GM19328 (cell line): ENCODE data around the gene RBM18.

Source experiments
- ATAC-seq: cut with Tn5 transposase; IDR thresholded peaks from one replicate; pipeline ENCODE4 v1.9.1; 2021; ENCODE audit warnings: mild to moderate bottlenecking, moderate library complexity; ENCODE audit not compliant: unreplicated experiment

Gene RBM18, protein sequence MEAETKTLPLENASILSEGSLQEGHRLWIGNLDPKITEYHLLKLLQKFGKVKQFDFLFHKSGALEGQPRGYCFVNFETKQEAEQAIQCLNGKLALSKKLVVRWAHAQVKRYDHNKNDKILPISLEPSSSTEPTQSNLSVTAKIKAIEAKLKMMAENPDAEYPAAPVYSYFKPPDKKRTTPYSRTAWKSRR

DNA sequence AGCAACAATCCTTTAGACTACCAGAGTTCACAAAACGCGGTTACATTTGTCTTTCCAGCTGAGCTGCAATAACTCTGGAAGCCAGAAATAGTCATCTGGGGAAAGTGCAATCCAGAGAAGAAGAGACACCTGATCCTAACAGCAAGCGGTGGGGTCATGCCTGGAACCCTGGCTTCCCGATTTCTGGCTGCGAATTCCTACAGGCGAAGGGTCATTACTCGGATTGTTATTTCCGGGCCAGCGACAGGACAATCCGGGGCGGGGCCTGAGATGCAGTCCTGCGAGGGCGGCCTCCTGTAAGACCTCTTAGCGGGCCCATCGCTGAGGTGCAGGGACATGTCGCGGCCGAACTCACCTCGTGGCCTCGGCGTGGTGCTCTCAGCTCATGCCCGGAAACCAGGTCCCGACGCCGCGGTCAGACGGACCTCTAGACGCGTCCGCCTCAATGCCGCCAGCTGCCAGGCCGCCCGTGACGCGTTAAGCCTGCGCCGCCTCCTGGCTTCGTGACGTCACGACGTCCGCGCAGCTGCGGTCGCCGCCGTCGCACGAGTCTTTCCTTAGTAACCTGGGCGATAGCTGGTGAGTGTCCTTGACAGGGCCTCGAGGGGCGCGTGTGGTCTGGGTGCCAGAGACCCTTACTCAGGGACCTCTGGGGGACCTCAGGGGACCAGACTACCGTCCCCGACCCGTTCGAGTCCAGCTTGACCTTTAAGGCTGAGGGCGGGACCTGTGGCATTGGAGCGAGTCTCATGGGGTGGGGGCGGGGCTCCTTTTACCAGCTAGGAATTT is at the start of gene RBM18, which contains the start of gene MRRF:
RBM18 (minus strand) TSS at position 481 of the 789 bp plus-strand sequence. CDS start 3,348 bp downstream, outside the sequence.
MRRF (plus strand) TSS at position 523 of the 789 bp plus-strand sequence. CDS start 6,010 bp downstream, outside the sequence.
- ATAC-seq = peak; percentile 88

DNA sequence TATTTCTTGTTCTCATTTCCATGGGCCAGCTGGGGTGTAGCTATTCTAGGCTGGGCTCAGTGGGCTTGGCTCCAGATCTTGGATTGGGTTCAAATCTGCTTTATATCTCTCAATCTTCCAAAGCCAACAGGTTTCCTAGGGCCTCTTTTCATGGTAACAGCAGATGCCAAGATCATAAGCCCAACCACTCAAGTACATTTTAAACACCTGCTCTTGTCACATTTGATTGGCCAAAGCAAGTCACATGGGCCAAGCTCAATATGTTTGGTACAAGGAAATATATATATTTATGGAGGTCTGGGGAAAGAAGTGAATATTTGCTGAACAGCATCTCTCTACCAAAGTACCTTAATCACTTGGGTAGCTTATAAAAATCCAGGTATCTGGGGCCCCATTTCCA is 49.5 kb upstream of the RBM18 start:
- no peak for ATAC-seq

DNA sequence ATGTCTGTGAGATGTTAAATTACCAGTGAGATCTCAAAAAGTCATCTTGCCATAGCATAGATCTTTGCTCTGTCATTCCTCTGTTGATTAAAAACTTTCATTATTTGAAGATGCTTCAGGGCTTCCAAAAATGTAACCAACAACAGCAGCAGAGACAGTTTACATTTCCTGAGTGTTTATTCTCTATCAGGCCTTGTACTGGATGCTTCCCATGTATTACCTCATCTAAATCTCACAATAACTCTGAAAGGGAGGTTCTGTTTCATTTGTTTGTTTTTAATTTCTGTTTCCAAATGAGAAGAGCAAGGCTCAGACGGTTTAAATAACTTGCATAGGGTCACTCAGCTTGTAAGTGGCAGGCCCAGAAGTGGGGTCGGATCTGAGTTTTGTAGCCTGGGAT is 45.2 kb upstream of the RBM18 start:
- ATAC-seq = no peak

DNA sequence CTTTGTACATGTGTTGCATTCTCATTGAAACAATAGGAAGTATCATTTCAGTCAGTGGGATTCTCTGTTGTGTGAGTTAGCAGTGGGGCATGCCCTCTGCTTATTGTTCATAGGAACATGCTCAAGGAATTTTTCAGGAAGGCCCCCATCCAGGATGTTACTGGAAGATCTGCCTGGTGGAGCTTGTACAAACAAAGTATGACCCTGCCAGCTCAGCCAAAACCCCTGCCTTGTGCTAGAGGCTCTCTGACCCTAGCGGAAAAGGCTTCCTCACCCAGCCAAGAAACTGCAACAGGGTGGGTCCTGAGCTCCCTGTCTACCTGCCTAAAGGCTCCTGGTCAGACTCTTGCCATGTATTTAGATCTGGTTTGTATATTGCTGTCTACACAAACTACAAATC is 43.3 kb upstream of the RBM18 start:
- ATAC-seq = no peak

DNA sequence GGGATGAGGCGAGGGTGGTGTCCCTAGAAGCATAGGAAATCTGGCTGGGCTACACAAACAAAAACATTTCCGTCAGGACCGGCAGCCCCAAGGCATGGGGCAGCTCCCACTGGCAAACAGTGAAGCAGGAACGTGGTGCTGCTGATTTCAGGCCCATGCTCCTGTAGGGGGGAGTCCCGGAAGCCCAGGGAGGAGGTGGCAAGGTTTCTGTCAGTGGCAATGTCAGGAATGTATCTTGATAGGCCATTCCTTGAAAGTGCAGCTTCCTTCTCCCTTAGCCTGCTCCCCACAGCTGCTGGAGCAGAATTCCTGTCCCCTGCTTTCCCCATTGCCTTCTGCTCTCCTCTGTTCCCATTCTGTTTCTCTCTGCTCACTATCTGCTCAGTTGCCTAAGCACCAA is 42.4 kb upstream of the RBM18 start:
- ATAC-seq = no peak

DNA sequence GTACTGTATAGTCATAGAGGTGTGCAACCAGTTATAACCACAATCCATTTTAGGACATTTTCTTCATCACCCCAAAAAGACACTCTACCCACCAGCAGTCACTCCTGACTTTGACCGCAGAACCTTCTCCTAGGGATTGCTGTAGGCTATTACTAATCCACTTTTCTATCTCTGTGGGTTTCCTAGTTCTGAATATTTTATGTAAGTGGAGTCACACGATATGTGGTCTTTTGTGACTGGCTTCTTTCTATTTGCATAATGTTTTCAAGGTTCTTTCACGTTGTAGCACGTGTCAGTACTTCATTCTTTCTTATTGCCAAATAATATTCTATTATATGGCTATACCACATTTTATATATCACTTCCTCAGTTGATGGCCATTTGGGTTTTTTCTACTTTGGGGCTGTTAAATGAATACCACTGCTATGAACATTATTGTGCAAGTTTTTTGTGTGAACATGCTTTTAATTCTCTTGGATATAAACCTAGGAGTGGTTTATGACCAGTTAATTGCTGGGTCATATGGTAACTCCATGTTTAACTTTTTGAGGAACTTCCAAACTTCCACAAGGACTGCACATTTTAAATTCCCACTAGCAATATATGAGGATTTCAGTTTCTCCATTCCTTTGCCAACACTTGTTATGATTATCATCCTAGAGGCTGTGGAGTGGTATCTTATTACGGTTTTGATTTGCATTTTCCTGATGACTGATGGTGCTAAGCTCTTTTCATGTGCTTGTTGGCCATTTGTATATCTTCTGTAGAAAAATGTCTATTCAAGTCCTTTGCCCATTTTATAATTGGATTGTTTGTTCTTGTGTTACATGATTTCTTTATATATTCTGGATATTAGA is 37.8 kb upstream of the RBM18 start:
- ATAC-seq = no peak

DNA sequence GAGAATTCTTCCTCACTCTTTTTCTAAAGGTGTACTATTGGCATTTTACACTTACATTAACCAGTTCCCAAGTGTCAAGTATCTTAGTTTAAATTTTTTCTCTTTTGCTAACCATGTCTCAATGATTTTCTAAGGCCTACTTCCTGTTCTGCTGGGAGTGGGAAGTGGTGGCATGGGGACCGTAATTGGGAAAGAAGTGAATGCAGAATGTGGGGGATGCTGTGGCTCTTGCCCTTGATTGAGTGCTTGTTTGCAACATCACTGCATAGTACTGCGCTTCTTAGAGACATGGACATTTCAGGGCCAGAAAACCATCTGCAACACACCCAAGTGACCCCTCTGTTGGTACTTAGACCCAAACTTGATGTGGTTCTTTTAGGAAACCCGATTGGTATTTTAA is 32.9 kb upstream of the RBM18 start:
- no peak for ATAC-seq

DNA sequence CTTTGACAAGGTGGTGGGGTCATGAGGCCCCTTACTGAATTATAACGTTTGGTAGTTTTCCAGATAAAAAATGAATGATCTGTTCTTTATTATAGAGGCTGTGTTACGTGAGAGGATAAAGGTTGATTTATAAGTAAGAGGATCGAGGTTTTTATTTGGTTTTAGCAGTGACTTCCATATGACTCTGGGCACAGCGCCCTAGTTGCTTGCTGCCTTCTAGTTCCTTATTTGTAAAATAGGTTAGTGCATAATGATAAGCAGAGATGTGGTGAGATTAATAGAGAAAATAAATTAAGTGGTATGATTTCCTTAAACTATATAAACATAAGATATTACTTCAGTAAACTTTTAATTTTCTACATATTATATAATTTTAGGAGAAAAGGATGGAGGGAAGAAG is 29.9 kb upstream of the RBM18 start:
- ATAC-seq = no peak

DNA sequence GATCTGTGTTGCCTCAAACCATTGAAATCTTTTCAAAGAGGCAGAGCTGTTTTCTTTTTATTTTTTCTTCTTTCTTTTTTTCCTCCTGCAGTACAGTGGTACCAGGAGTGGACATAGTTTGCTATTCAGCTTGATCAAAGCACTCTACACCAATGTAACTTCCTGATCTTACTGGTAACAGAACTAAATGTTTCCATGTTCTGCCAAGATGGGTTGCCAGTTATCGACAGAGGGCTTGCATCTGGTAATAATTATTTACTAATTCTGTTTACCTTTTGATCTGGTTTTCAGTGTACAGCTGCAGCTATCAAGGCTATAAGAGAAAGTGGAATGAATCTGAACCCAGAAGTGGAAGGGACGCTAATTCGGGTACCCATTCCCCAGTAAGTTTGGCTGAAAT is 26.8 kb upstream of the RBM18 start:
- no peak for ATAC-seq

DNA sequence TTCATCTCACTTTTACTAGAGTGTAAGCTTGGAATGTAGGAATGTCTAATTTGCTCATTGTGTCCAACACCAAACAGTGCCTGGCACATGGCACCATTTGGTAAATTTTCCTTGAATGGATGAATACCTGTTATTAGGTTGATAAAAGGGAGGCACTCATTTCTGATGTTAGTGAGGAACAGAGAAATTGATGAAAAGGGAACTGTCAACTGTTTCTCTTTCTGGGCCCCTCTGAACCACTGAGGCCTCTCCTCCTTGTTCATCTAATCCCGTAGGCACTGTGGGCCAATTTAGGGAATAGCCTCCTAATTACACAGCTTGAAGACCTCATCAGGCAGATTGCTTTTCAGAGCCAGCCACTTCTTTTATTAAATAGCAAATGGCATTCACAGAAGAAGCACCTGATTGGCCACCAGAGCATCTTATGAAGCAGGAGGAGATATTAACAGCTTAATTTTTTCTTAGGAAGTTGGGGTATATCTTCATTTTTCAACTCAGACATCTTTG is 22.6 kb upstream of the RBM18 start:
- no peak for ATAC-seq

DNA sequence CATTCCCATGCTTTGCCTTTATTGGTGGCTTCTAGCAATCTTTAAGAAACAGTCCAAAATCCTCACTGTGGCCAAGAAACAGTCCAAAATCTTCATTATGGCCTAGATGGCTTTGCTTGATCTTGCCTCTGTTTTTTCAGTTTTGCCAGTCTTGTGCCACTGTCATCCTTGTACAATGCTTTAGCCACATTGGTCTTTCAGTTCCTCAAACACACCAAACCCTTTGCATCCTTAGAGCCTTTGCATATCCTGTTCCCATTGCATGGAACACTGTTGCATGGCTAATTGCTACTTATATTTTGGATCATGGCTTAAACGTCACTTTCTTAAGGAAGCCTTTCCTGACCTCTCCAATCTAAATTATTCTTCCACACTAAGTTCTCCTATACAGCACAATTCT is 22.1 kb upstream of the RBM18 start:
- ATAC-seq = no peak

DNA sequence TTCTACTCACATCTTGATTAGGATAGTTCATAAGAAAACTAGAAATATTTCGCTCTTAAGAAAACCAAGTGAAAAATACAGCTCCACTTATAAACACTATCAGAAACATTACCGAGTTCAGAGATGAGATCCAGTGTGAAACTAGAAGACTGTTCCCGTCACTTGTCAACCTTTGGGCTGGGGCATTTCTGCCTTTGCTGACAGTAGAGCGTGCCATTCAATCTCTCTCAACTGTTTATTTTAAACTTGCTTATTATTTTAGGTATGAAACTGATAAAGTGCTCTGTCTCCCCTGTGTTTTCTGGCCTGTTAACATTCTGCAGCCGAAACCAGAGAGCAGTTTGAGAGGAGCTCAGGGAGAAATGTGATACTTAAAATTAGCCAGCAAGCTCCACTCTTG is 16.7 kb upstream of the RBM18 start:
- ATAC-seq = no peak

DNA sequence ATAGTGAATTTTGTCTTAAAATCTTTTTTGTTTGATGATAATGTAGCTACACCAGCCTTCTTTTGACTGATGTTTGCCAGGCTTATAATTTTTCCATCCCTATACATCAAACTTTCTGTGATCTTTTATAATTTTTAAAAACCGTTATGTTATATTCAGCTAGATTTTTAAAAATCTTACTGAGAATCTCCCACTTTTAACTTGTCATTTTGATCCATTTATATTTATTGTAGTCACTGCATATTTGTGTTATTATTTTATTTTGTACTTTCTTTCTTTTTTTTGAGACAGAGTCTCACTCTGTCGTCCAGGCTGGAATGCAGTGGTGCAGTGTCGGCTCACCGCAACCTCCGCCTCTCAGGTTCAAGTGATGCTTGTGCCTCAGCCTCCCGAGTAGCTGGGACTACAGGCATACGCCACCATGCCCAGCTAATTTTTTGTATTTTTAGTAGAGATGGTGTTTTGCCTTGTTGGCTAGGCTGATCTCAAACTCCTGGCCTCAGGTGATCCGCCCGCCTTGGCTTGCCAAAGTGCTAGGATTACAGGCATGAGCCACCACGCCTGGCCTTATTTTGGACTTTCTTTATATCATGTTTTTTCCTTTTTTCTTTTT is 12.8 kb upstream of the RBM18 start:
- ATAC-seq = no peak

DNA sequence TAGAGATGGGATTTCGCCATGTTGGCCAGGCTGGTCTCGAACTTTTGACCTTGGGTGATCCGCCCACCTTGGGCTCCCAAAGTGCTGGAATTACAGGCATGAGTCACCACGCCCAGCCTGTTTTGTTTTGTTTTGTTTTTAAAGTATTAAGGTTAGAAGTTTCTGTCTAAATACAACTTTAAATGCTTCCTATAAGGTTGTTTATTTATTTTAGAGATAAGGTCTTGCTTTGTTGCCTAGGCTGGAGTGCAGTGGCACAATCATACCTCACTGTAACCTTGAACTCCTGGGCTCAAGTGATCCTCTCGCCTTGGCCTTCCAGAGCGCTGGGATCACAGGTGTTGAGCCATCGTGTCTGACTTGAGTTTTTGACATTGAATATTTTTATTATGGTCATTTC is 11.5 kb upstream of the RBM18 start:
- ATAC-seq = no peak

DNA sequence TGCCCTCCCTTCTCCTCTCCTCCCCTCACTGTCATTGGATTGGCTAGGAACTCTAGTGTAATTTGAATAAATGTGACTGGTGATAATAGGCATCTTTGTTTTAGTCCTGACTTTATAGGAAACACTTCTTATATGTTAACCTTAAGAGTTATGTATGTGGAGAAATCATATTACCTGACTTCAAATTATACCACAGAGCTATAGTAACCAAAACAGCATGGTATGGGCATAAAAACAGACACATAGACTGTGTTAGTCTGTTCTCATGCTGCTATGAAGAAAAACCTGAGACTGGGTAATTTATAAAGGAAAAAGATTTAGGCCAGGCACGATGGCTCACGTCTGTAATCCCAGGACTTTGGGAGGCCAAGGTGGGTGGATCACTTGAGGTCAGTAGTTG is 9.4 kb upstream of the RBM18 start:
- ATAC-seq = no peak

DNA sequence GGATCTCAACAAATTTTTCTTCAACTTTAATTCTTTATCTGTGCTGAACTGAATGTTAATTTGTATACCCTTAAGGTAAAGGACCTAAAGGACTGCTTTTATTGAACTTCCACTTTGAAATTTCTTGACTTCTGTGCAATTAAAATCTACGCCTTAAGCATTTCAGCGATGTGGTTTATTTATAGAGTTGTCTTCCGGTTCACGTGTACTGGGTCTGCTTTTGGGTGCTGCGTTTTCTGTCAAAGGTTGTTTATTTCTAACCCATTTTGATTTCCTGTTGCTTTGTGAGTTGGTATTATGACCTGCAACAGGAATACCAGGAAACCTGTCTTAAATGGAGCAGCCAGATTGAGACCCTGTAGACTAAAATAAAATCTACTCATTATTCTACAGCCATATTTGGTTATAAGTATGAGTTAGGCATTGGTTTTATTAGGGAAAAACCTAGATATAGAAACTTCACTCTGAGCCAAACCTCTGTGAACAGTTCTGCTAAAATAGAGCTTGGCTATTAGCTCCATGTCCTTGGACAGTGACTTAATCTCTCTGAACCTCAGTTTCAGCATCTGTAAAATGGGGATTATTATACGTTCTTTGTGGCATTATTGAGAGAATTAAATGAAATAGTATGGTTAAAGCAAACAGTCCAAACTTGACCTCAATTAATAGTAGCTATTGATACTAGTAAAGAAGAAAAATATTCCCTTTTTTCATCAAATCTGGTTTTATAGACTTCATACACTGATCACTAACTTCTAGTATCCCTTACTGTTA is 3.6 kb upstream of the RBM18 start:
- no peak for ATAC-seq

DNA sequence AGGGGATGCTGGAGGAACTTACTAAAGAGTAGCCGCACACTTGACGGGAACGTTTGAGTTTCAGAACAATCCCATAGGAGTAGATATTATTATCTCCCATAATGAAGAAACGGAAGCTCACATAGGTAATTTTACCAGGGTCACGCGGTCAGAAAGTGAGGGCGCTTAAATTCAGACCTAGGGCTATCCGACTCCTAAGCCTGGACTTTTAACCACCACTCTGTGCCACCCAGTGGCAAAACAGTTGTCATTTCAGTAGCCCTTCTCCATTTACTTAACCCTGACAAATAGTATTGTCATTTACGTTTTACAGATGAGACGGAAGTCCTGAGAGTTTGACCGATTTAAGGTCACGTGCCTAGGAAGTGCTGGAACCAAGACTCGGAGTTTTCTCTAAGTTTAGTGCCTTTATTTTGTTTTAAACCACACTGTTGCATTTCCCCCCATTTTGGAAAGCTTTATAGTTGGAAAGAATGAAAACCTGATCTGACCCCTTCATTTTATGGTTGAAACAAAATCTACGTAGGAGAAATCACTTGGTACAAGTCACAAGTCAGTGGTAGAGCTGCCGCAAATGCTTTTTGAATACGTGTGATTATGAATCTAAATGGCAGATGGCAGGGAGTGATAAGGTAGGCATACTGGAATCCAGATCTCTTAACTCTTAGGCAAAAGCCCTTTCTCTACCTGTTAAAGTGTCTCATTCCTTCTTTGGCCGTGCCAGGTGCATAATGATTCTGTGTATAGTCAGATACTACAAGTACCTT is 692 bp upstream of the RBM18 start:
- peak; percentile 28 for ATAC-seq

DNA sequence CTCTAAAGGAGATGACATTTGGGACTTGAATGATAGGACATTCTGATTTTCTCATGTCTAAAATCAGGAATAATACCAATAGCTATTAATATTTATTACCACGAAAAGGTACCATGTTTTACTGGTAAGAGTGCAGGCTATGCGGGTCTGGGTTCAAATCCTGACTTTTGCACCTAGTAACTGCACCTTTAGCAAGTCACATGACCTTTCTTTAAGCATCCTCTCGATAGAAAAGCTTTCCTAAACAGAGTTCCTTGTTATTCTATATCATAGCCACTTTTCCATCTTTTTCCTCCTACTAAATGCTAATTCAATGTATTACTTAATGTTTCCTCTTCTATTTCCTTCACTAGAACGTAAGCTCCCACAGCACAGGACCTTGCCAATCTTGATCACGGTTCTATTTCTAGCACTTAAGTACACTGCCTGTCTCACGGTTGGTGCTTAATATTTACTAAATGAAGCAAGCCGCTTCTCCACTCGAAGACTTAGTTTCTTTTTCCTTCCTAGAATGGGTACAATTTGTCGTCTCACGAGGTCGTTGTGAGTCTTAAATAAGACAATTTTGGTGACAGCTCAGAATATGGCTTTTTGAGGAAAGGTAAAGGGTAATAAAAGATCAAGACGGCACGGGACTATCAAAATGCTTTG is 816 bp downstream of the RBM18 start:
- no peak for ATAC-seq

DNA sequence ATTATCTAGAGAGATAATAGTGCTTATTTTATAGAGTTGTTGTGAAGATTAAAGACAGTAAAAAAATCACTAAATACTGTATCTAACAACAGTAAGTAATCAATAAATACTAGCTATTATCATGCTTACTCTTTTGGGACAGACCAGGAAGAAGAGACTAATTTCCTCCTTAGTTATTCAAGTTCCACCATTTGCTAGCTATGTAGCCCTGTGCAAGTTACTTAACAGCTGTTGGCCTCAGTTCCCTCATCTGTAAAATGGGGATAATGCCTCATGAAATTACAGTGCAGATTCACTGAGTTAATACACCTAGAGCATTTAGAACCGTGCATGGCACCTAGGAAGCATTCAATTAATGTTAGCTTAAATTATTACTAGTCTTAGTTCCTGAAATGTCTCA is 2.6 kb downstream of the RBM18 start:
- ATAC-seq = no peak
